A549 (cell line): ENCODE results near the gene RNF26. TPM values are rescaled to one million over a fixed set of nuclear protein-coding genes. Genes with fewer than 3 reads are reported as not detected.

ENCODE experiments used
- ATAC-seq, 2 experiments: fragments of 200-7000 bp in 1 of 2; fragments of >200 bp in 1 of 2; cut with Nextera tagmentation in 1 of 2; cut with Tn5 transposase in 1 of 2; 3 replicates each; pipeline versions ENCODE4 v1.8.0 to v1.9.1; 2018 to 2020; ENCODE audit warnings: mild to moderate bottlenecking in 1 of 2, moderate library complexity in 1 of 2
- CTCF ChIA-PET: fragments of 300-600 bp; sonication (Branson Sonifier 250); formaldehyde crosslinking; extraction: SDS; loops from one replicate; lab custom pipeline; 2021; ENCODE audit warnings: antibody characterized with exemption, inconsistent platforms; lab: Yijun Ruan, JAX
- POLR2A ChIA-PET: fragments of 350-600 bp; formaldehyde crosslinking; extraction: SDS; loops from one replicate; lab custom pipeline; 2021; ENCODE audit warnings: antibody characterized with exemption, inconsistent platforms; lab: Yijun Ruan, JAX
- DNase-seq, 2 experiments: peaks; one replicate each; pipeline versions ENCODE4 v3.0.0 to v3.0.0-alpha.2; 2011 to 2016; ENCODE audit warnings: low read depth in 1 of 2, low spot score in 1 of 2
- FAIRE-seq: peaks from 2 replicates; lab custom pipeline; 2011; peaks lifted over from hg19 to GRCh38; lab: Jason Lieb, UNC
- H3K27ac ChIP-seq, 2 experiments: fragments of >200 bp; sonication (Bioruptor Twin); formaldehyde crosslinking; 3 replicates each; pipeline ENCODE4 v1.5.1; 2016 to 2017
- H3K4me1 ChIP-seq: fragments of >200 bp; sonication (Bioruptor Twin); formaldehyde crosslinking; 3 replicates; pipeline ENCODE4 v1.6.1; 2016
- H3K4me2 ChIP-seq: fragments of >200 bp; sonication (Bioruptor Twin); formaldehyde crosslinking; 3 replicates; pipeline ENCODE4 v1.6.1; 2016
- H3K4me3 ChIP-seq: fragments of >200 bp; sonication (Bioruptor Twin); formaldehyde crosslinking; 3 replicates; pipeline ENCODE4 v1.5.1; 2016
- H3K9me3 ChIP-seq: fragments of >200 bp; sonication (Bioruptor Twin); formaldehyde crosslinking; 3 replicates; pipeline ENCODE4 v1.6.1; 2016
- CBX8 ChIP-seq: fragments of 200-600 bp; sonication (generic); IDR thresholded peaks from 2 replicates; pipeline ENCODE4 v1.6.1; 2016
- CHD2 ChIP-seq: fragments of 150-350 bp; IDR thresholded peaks from 2 replicates; pipeline ENCODE4 v1.6.1; 2014; ENCODE audit warnings: low read length; ENCODE audit not compliant: partially characterized antibody
- CHD4 ChIP-seq: fragments of 200-600 bp; sonication (generic); IDR thresholded peaks from 2 replicates; pipeline ENCODE4 v1.6.1; 2016; ENCODE audit warnings: antibody characterized with exemption, mild to moderate bottlenecking, borderline replicate concordance
- EP300 ChIP-seq, 2 experiments: fragments of >200 bp; sonication (Bioruptor Twin); formaldehyde crosslinking; IDR thresholded peaks; 2 replicates in 1 of 2; 3 replicates in 1 of 2; pipeline ENCODE4 v1.6.1; 2016 to 2017
- FOSB ChIP-seq: fragments of 250-450 bp; sonication (Bioruptor Pico); IDR thresholded peaks from 2 replicates; pipeline ENCODE4 v1.5.0; 2020; ENCODE audit warnings: mild to moderate bottlenecking, moderate library complexity
- HDAC2 ChIP-seq: fragments of 200-600 bp; sonication (generic); IDR thresholded peaks from 2 replicates; pipeline ENCODE4 v1.6.1; 2016
- HOXA7 ChIP-seq: fragments of 250-450 bp; sonication (Bioruptor Pico); IDR thresholded peaks from 2 replicates; pipeline ENCODE4 v1.5.0; 2020; ENCODE audit warnings: mild to moderate bottlenecking, moderate library complexity
- HOXB13 ChIP-seq: fragments of 250-450 bp; sonication (Bioruptor Pico); IDR thresholded peaks from 2 replicates; pipeline ENCODE4 v1.5.0; 2020; ENCODE audit warnings: low read depth, mild to moderate bottlenecking, moderate library complexity
- HOXB5 ChIP-seq: fragments of 250-450 bp; sonication (Bioruptor Pico); IDR thresholded peaks from 2 replicates; pipeline ENCODE4 v1.5.0; 2020; ENCODE audit warnings: mild to moderate bottlenecking, moderate library complexity
- KDM1A ChIP-seq: fragments of 200-600 bp; sonication (generic); IDR thresholded peaks from 2 replicates; pipeline ENCODE4 v1.6.1; 2016; ENCODE audit warnings: low read depth, mild to moderate bottlenecking
- MAFK ChIP-seq: fragments of 450-650 bp; IDR thresholded peaks from 2 replicates; pipeline ENCODE4 v1.6.1; 2014; ENCODE audit not compliant: partially characterized antibody
- MYC ChIP-seq: IDR thresholded peaks from 2 replicates; pipeline ENCODE4 v1.6.1; 2012; ENCODE audit warnings: mild to moderate bottlenecking, inconsistent platforms, low read length, improper control_type of control experiment, borderline replicate concordance
- NPAS2 ChIP-seq: fragments of 250-450 bp; sonication (Bioruptor Pico); IDR thresholded peaks from 2 replicates; pipeline ENCODE4 v1.8.0; 2022; ENCODE audit warnings: mild to moderate bottlenecking, moderate library complexity, borderline replicate concordance
- POLR2A ChIP-seq: IDR thresholded peaks from 2 replicates; pipeline ENCODE4 v1.6.1; 2012; ENCODE audit warnings: mild to moderate bottlenecking, low read length
- POLR2AphosphoS2 ChIP-seq: conservative IDR thresholded peaks from 2 replicates; pipeline ENCODE4 v1.6.1; 2012; ENCODE audit warnings: low read length, improper control_type of control experiment, inconsistent platforms
- RARB ChIP-seq: fragments of 250-450 bp; sonication (Bioruptor Pico); IDR thresholded peaks from 2 replicates; pipeline ENCODE4 v1.8.0; 2021; ENCODE audit warnings: mild to moderate bottlenecking, moderate library complexity
- RFX5 ChIP-seq: fragments of 450-650 bp; IDR thresholded peaks from 2 replicates; pipeline ENCODE4 v1.7.1; 2014; ENCODE audit warnings: antibody characterized with exemption, mild to moderate bottlenecking, moderate library complexity
- SREBF2 ChIP-seq: fragments of 450-650 bp; IDR thresholded peaks from 2 replicates; pipeline ENCODE4 v1.6.1; 2014; ENCODE audit warnings: mild to moderate bottlenecking, moderate library complexity
- ZC3H11A ChIP-seq: fragments of 450-650 bp; IDR thresholded peaks from 2 replicates; pipeline ENCODE4 v1.6.1; 2014; ENCODE audit warnings: antibody characterized with exemption, mild to moderate bottlenecking
- ZFP36 ChIP-seq: fragments of 450-650 bp; IDR thresholded peaks from 2 replicates; pipeline ENCODE4 v1.6.1; 2014; ENCODE audit warnings: borderline replicate concordance; ENCODE audit not compliant: partially characterized antibody
- ZNF302 ChIP-seq: fragments of 250-450 bp; sonication (Bioruptor Pico); IDR thresholded peaks from 2 replicates; pipeline ENCODE4 v1.9.0; 2021; ENCODE audit warnings: inconsistent platforms, mild to moderate bottlenecking, moderate library complexity
- WGBS: methylation state at CpG from one replicate; pipeline ENCODE4 v1.1.6; 2017; ENCODE audit errors: missing lambda C conversion rate; 5-methylcytosine and 5-hydroxymethylcytosine counted together
- polyA plus RNA-seq, 4 experiments: library from polyadenylated mRNA; depleted of rRNA in 3 of 4; stranded (reverse); fragments of >200 nt; fragmentation: RNase III in 1 of 4; extraction: RNeasy Plus Mini Kit Qiagen cat#74134 plus additional on column Dnase treatment in 1 of 4; gene quantifications; 2 replicates in 3 of 4; 3 replicates in 1 of 4; pipeline ENCODE4 v1.2.3, GENCODE V29; 2011 to 2017
- TF ChIP-seq, protein P1 (sequence below): IDR thresholded peaks from 2 replicates; pipeline ENCODE4 v1.6.1; 2012
- TF ChIP-seq, protein P2 (sequence below): fragments of >200 bp; sonication (Bioruptor Twin); formaldehyde crosslinking; IDR thresholded peaks from 3 replicates; pipeline ENCODE4 v1.6.1; 2016
- TF ChIP-seq, protein P3 (sequence below): IDR thresholded peaks from 2 replicates; pipeline ENCODE4 v1.6.1; 2012; ENCODE audit warnings: low read depth, borderline replicate concordance
- TF ChIP-seq, protein P4 (sequence below): fragments of 250-450 bp; sonication (Bioruptor Pico); IDR thresholded peaks from 2 replicates; pipeline ENCODE4 v1.5.0; 2020; ENCODE audit warnings: low read depth, mild to moderate bottlenecking, moderate library complexity
- TF ChIP-seq, protein P5 (sequence below): fragments of 450-650 bp; IDR thresholded peaks from 2 replicates; pipeline ENCODE4 v1.6.1; 2014; ENCODE audit warnings: antibody characterized with exemption
- TF ChIP-seq, protein P6 (sequence below): fragments of 200-600 bp; sonication (generic); IDR thresholded peaks from 2 replicates; pipeline ENCODE4 v1.6.1; 2016; ENCODE audit warnings: antibody characterized with exemption, mild to moderate bottlenecking, moderate library complexity

The RNF26 gene
- polyA plus RNA-seq, 2 of the 4 experiments (the other 2 are of a cell fraction): 23.5 to 26.5 TPM

DNA sequence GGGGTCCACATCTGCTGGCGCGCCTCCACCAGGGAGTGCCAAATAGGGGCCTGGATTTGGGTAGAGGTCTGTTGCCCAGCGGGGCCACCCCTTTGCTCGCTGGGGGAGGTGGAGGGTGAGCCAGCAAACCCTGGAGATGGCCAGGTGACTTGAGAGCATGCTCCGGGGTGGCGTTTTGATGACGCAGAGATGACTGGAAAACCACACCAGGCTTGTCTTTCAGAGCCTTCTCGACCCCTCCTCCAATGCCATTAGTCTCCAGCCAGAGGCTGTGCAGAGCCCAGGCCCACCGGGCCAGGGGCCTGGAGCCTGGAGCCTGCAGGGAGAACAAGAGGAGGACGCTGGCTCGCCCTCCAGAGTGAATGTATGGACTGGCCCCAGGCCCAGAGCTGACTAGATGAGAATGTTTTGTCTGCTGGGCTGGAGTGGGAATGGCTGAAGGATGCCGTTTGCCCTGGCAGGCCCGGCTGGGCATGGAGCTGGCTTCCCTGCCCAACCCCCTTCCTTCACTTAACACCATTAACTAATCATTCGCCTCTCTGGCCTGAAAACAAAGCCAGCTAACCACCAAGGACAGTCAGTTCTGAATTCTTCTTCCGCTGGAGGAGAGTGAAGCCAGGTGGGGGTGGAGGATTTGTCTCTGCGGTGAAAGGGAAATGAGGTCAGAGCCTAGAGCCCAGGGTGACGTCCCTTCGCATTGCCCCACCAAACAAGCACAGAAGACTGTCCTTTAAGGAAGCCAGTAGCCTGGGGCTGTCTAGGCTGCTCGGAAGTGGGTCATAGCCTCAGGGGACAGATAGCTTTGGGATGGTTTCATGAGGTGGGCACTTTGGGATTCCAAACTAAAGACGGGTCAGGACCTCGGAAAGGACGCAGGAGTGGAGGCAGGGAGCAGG, 15.8 kb upstream of the RNF26 start:
- POLR2A ChIA-PET: no interaction called here
- Histone ChIP-seq H3K27ac (peak overlapping the region in 1 of 2 experiments; percentile 50; a peak in 2 of 6 replicates), H3K9me3 (no peaks in the 10 kb centered on the region), H3K4me1 (peaks cover 43% of the 10 kb centered on the region), H3K4me3 (no peak overlapping the region), H3K4me2 (peak overlapping the region; percentile 14; the same call in 1 of the 3 replicates)
- FAIRE-seq (no peak), DNase-seq (no peak), ATAC-seq (no peak)
- TF ChIP-seq POLR2AphosphoS2: no peak
- TF ChIP-seq, protein P1, sequence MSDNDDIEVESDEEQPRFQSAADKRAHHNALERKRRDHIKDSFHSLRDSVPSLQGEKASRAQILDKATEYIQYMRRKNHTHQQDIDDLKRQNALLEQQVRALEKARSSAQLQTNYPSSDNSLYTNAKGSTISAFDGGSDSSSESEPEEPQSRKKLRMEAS: no peak
- TF ChIP-seq, protein P2, sequence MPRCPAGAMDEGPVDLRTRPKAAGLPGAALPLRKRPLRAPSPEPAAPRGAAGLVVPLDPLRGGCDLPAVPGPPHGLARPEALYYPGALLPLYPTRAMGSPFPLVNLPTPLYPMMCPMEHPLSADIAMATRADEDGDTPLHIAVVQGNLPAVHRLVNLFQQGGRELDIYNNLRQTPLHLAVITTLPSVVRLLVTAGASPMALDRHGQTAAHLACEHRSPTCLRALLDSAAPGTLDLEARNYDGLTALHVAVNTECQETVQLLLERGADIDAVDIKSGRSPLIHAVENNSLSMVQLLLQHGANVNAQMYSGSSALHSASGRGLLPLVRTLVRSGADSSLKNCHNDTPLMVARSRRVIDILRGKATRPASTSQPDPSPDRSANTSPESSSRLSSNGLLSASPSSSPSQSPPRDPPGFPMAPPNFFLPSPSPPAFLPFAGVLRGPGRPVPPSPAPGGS: no peak
- no peak for TF ChIP-seq ZNF302
- no peak for TF ChIP-seq FOSB
- TF ChIP-seq ZFP36: no peak
- TF ChIP-seq HOXA7 (CRISPR knock-in tag): no peak
- TF ChIP-seq CBX8: no peak
- TF ChIP-seq POLR2A: no peak
- TF ChIP-seq RFX5: no peak
- TF ChIP-seq, protein P3, sequence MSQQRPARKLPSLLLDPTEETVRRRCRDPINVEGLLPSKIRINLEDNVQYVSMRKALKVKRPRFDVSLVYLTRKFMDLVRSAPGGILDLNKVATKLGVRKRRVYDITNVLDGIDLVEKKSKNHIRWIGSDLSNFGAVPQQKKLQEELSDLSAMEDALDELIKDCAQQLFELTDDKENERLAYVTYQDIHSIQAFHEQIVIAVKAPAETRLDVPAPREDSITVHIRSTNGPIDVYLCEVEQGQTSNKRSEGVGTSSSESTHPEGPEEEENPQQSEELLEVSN: no peak
- TF ChIP-seq ZC3H11A: no peak
- TF ChIP-seq, protein P4, sequence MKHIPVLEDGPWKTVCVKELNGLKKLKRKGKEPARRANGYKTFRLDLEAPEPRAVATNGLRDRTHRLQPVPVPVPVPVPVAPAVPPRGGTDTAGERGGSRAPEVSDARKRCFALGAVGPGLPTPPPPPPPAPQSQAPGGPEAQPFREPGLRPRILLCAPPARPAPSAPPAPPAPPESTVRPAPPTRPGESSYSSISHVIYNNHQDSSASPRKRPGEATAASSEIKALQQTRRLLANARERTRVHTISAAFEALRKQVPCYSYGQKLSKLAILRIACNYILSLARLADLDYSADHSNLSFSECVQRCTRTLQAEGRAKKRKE (CRISPR knock-in tag): no peak
- WGBS: 74% methylated on average over 20 of the region's 22 CpGs
- CTCF ChIA-PET: interaction anchor here (0.6 to 11.6 kb wide), 8 partner anchors 8 to 157 kb away, joined by 3 to 160 read pairs (median 4); partner anchors contain the start of gene C1QTNF5

DNA sequence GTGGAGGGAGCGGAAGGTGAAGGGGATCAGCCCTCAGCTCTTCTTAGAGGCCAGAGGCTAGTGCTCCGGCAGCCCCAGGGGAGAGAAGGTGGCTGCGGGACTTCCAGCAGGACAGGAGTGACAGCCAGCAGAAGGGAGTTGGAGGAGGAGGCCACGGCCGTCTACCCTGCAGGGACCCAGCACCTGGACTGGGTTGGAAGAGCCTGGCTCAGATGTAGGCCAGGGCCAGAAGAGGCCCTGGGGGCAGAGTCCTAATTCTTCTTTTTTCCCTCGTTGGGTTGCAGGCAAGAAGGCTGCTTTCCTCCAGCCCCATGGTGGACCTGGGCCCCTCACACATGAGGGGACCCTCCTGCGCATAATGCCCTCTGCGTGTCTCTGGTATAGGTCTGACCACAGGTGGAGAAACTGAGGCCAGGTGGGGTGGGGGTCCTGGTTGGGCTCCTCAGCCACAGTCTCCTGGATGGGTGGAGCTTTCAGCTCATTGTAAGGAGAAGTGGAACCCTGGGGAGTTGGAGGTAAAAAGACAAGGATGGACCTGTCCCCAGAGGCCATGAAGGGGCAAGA, 15.1 kb upstream of the RNF26 start:
- peaks cover 43% of the 10 kb centered on the region for H3K4me1 ChIP-seq
- FAIRE-seq (no peak), DNase-seq (no peak)
- ChIA-PET CTCF (interaction anchor here (0.8 to 11.6 kb wide), 4 partner anchors 9 to 157 kb away, joined by 3 to 160 read pairs (median 18); partner anchors contain the start of gene C1QTNF5), POLR2A (no interaction called here)
- 84% methylated on average over 8 of the region's 8 CpGs for WGBS
- H3K4me2 ChIP-seq: no peak overlapping the region
- H3K9me3 ChIP-seq: no peaks in the 10 kb centered on the region
- no peak overlapping the region for H3K4me3 ChIP-seq
- TF ChIP-seq HOXB13 (CRISPR knock-in tag): no peak
- no peak for TF ChIP-seq FOSB
- TF ChIP-seq, protein P5, sequence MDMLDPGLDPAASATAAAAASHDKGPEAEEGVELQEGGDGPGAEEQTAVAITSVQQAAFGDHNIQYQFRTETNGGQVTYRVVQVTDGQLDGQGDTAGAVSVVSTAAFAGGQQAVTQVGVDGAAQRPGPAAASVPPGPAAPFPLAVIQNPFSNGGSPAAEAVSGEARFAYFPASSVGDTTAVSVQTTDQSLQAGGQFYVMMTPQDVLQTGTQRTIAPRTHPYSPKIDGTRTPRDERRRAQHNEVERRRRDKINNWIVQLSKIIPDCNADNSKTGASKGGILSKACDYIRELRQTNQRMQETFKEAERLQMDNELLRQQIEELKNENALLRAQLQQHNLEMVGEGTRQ: no peak
- no peak for TF ChIP-seq RARB (CRISPR knock-in tag)
- no peak for TF ChIP-seq CHD4
- no peak for TF ChIP-seq CHD2
- TF ChIP-seq, protein P6, sequence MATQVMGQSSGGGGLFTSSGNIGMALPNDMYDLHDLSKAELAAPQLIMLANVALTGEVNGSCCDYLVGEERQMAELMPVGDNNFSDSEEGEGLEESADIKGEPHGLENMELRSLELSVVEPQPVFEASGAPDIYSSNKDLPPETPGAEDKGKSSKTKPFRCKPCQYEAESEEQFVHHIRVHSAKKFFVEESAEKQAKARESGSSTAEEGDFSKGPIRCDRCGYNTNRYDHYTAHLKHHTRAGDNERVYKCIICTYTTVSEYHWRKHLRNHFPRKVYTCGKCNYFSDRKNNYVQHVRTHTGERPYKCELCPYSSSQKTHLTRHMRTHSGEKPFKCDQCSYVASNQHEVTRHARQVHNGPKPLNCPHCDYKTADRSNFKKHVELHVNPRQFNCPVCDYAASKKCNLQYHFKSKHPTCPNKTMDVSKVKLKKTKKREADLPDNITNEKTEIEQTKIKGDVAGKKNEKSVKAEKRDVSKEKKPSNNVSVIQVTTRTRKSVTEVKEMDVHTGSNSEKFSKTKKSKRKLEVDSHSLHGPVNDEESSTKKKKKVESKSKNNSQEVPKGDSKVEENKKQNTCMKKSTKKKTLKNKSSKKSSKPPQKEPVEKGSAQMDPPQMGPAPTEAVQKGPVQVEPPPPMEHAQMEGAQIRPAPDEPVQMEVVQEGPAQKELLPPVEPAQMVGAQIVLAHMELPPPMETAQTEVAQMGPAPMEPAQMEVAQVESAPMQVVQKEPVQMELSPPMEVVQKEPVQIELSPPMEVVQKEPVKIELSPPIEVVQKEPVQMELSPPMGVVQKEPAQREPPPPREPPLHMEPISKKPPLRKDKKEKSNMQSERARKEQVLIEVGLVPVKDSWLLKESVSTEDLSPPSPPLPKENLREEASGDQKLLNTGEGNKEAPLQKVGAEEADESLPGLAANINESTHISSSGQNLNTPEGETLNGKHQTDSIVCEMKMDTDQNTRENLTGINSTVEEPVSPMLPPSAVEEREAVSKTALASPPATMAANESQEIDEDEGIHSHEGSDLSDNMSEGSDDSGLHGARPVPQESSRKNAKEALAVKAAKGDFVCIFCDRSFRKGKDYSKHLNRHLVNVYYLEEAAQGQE: no peak
- no peak for TF ChIP-seq HOXB5 (CRISPR knock-in tag)
- TF ChIP-seq NPAS2 (CRISPR knock-in tag): no peak
- no peak for TF ChIP-seq HDAC2
- no peak for TF ChIP-seq MAFK
- TF ChIP-seq KDM1A: no peak
- no peak for TF ChIP-seq EP300 (IDR thresholded peaks at IDR 0.05)
- TF ChIP-seq MYC: no peak
- no peak for TF ChIP-seq SREBF2
- TF ChIP-seq, all 56 proteins: peak for 0
- peak overlapping the region in 1 of 2 experiments; percentile 50; a peak in 1 of 6 replicates for H3K27ac ChIP-seq
- ATAC-seq: no peak
